ENCODE measurements around the gene NCOA4. TPM values are rescaled to one million over a fixed set of nuclear protein-coding genes. Genes with fewer than 3 reads are reported as not detected.

NCOA4 gene
- total and polyA plus RNA-seq, 2 of the 8 experiments (the other 6 are each of a cell fraction or from before 2014, with no cell fraction given), result 28.9 to 65.2 TPM

DNA sequence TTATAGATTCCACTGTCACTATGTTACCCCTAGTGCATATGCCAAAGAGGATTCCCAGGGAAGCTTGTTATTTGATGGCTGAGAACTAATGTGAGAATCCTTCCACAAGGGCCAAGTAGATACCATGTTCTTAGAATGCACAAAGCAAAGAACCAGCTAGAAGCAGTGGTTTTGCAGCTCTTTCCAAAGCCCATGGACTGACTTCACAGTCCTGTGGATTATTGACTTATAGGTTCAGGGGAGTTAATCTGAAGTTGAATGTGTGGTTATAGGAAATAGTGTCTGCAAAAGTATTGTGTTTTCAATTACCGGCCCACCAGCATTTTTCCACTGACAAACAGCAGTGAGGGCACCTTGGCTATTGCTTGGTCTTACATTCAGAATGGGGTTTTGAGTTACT, 29.9 kb downstream of the NCOA4 start:
- Histone ChIP-seq H3K79me1 (ENCODE audit: low read depth, low read length) (no peaks in the 10 kb centered on the region; the same call in 1 of the 2 replicates), H2BK12ac (ENCODE audit: low read depth, low read length) (no peak overlapping the region), H3K56ac (replicated peaks; ENCODE audit: insufficient read length, low read depth, low read length) (no peak overlapping the region), H3K18ac (ENCODE audit: extremely low read depth, low read length) (no peak overlapping the region), H3K9ac (replicated peaks in 1 of 4; ENCODE audit: extremely low read depth in 1 of 4, low read depth in 3 of 4, low read length in 3 of 4) (no peak overlapping the region), H3K23ac (ENCODE audit: insufficient read length) (no peak overlapping the region), H2AFZ (ENCODE audit: low read length) (no peak overlapping the region), H3K9me3 (ENCODE audit: insufficient read depth in 2 of 2, low read depth in 1 of 2, low read length in 1 of 2) (no peaks in the 10 kb centered on the region), H2BK20ac (ENCODE audit: low read length) (no peak overlapping the region), H3K36me3 (ENCODE audit: control insufficient read depth in 2 of 4, insufficient read depth in 4 of 4, low read length in 3 of 4) (peaks cover 14 to 59% (median 33%) of the 10 kb centered on the region in 4 experiments), H3K4me3 (ENCODE audit: extremely low read depth in 1 of 4, insufficient read depth in 2 of 4, low read depth in 3 of 4, low read length in 4 of 4) (no peak overlapping the region), H3K23me2 (ENCODE audit: low read depth, low read length) (no peaks in the 10 kb centered on the region), H3K4ac (replicated peaks; ENCODE audit: insufficient read length, low read depth, low read length) (peak overlapping the region; percentile 53), H3K79me2 (ENCODE audit: control insufficient read depth in 1 of 2, insufficient read depth in 2 of 2, low read length in 2 of 2) (no peaks in the 10 kb centered on the region), H3K27me3 (replicated peaks in 1 of 4; ENCODE audit: control insufficient read depth in 3 of 4, extremely low read depth in 1 of 4, insufficient read depth in 3 of 4, low read length in 3 of 4) (no peaks in the 10 kb centered on the region), H4K91ac (replicated peaks; ENCODE audit: insufficient read length, low read length) (no peak overlapping the region), H3K4me2 (ENCODE audit: insufficient read depth in 1 of 2, low read depth in 2 of 2, low read length in 2 of 2) (no peak overlapping the region), H2BK5ac (ENCODE audit: low read depth, low read length) (no peak overlapping the region), H2BK15ac (ENCODE audit: low read length) (no peak overlapping the region), H3K4me1 (replicated peaks in 1 of 4; ENCODE audit: control insufficient read depth in 3 of 4, insufficient read depth in 4 of 4, low read length in 3 of 4) (peaks cover 0 to 3% (median 0%) of the 10 kb centered on the region in 4 experiments; a peak in 2 of 7 replicates), H3K14ac (ENCODE audit: insufficient read length) (no peak overlapping the region), H3K27ac (ENCODE audit: low read depth, low read length) (no peak overlapping the region), H2BK120ac (replicated peaks; ENCODE audit: low read depth, low read length) (no peak overlapping the region), H4K5ac (ENCODE audit: insufficient read length, low read depth, low read length) (no peak overlapping the region), H4K8ac (ENCODE audit: extremely low read depth, insufficient read depth, low read length) (no peak overlapping the region), H4K20me1 (replicated peaks in 1 of 2; ENCODE audit: control insufficient read depth in 1 of 2, insufficient read depth in 2 of 2, low read length in 2 of 2) (peaks cover 0 to 2% of the 10 kb centered on the region in 2 experiments), H2AK5ac (ENCODE audit: low read depth, low read length) (no peak overlapping the region)
- TF ChIP-seq SRF (IDR thresholded peaks at IDR 0.05; ENCODE audit: low read depth, low read length), result no peak
- TF ChIP-seq SUZ12 (IDR thresholded peaks at IDR 0.05; ENCODE audit: low read length), result no peak
- TF ChIP-seq CBX5 (IDR thresholded peaks at IDR 0.05; ENCODE audit: low read depth, low read length), result no peak
- TF ChIP-seq, protein P1, sequence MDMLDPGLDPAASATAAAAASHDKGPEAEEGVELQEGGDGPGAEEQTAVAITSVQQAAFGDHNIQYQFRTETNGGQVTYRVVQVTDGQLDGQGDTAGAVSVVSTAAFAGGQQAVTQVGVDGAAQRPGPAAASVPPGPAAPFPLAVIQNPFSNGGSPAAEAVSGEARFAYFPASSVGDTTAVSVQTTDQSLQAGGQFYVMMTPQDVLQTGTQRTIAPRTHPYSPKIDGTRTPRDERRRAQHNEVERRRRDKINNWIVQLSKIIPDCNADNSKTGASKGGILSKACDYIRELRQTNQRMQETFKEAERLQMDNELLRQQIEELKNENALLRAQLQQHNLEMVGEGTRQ (IDR thresholded peaks at IDR 0.05; ENCODE audit: low read length), result no peak
- TF ChIP-seq PHF8 (conservative IDR thresholded peaks at IDR 0.05; ENCODE audit: low read depth, low read length), result no peak
- TF ChIP-seq ZNF274 (IDR thresholded peaks at IDR 0.05; ENCODE audit: borderline replicate concordance, extremely low read depth, low read length), result no peak
- TF ChIP-seq EZH2 (IDR thresholded peaks at IDR 0.05; ENCODE audit: low read depth, low read length, severe bottlenecking), result no peak
- TF ChIP-seq JUN (IDR thresholded peaks at IDR 0.05; ENCODE audit: low read depth, low read length), result no peak
- no peak for FAIRE-seq
- WGBS, 2 experiments (ENCODE audit: extremely low coverage in 1 of 2, insufficient coverage in 1 of 2, insufficient read length in 1 of 2, insufficient replicate concordance in 2 of 2, low coverage in 1 of 2, low lambda C conversion rate in 2 of 2, missing lambda C conversion rate in 1 of 2), result 100% methylated on average over 1 of the region's 1 CpG; no CpG with 5 or more reads in 1 of the 2 experiments
- ChIA-PET CTCF (ENCODE audit: partially characterized antibody) (interaction anchor here (1.2 to 1.9 kb wide), 2 partner anchors 9 to 21 kb away, joined by 3 to 5 read pairs; no protein-coding TSS in a partner anchor), POLR2A (ENCODE audit: partially characterized antibody) (interaction anchor here (0.5 kb wide), 1 partner anchor 31 kb away, joined by 4 read pairs; no protein-coding TSS in a partner anchor)
- no peak for DNase-seq (ENCODE audit: low read depth in 1 of 2, low spot score in 2 of 2)
